ENCODE results near the gene GPAT2.
"Not testable (repeated sequence)": the region's sequence is repeated elsewhere in the genome, so short reads cannot be mapped to it uniquely, and the experiment has no call there.

- TF ChIP-seq CTCF, POLR2A (IDR thresholded peaks at IDR 0.05): not testable (repeated sequence)
Measured at GRCh38 chr2:96009833-96010232, 24.9 kb downstream of the GPAT2 start.
